DND-41 (cell line): Measurements from ENCODE around the gene EFNA3.

Source experiments
- ATAC-seq: fragments of 200-7000 bp; cut with Tn5 transposase; 3 replicates; pipeline ENCODE4 v1.9.1; 2021; ENCODE audit warnings: low read depth; ENCODE audit not compliant: insufficient read depth
- DNase-seq: peaks from one replicate; pipeline ENCODE4 v3.0.0-alpha.2; 2020
- H2AFZ ChIP-seq: 2 replicates; pipeline ENCODE4 v1.6.0; 2012; ENCODE audit warnings: low read depth, low read length
- H3K27ac ChIP-seq: 2 replicates; pipeline ENCODE4 v1.5.1; 2012; ENCODE audit warnings: low read length, inconsistent platforms
- H3K27me3 ChIP-seq: fragments of 200-600 bp; sonication (generic); 2 replicates; pipeline ENCODE4 v1.6.0; 2012; ENCODE audit warnings: low read length, mild to moderate bottlenecking, inconsistent platforms; ENCODE audit not compliant: insufficient read depth, poor library complexity
- H3K36me3 ChIP-seq: 2 replicates; pipeline ENCODE4 v1.5.1; 2012; ENCODE audit warnings: low read length, inconsistent platforms; ENCODE audit not compliant: insufficient read depth
- H3K4me1 ChIP-seq: 2 replicates; pipeline ENCODE4 v1.5.1; 2012; ENCODE audit warnings: mild to moderate bottlenecking, low read length; ENCODE audit not compliant: insufficient read depth
- H3K4me2 ChIP-seq: 2 replicates; pipeline ENCODE4 v1.6.0; 2012; ENCODE audit warnings: mild to moderate bottlenecking, moderate library complexity, low read length, inconsistent platforms; ENCODE audit not compliant: insufficient read depth
- H3K4me3 ChIP-seq, 2 experiments: fragments of 200-600 bp in 1 of 2; shearing (Covaris generic) in 1 of 2; 2 replicates each; pipeline ENCODE4 v1.5.1; 2012 to 2016; ENCODE audit warnings: inconsistent platforms in 2 of 2, low read length in 2 of 2, mild to moderate bottlenecking in 2 of 2, low read depth in 1 of 2, moderate library complexity in 1 of 2
- H3K79me2 ChIP-seq: 2 replicates; pipeline ENCODE4 v1.6.0; 2012; ENCODE audit warnings: low read length, inconsistent platforms; ENCODE audit not compliant: insufficient read depth
- H3K9ac ChIP-seq: 2 replicates; pipeline ENCODE4 v1.6.0; 2012; ENCODE audit warnings: low read depth, mild to moderate bottlenecking, inconsistent platforms, low read length, moderate library complexity
- H3K9me3 ChIP-seq: 2 replicates; pipeline ENCODE4 v1.5.1; 2012; ENCODE audit warnings: low read length, moderate library complexity, mild to moderate bottlenecking, inconsistent platforms; ENCODE audit not compliant: insufficient read depth, severe bottlenecking
- H4K20me1 ChIP-seq: 2 replicates; pipeline ENCODE4 v1.6.0; 2012; ENCODE audit warnings: low read length; ENCODE audit not compliant: insufficient read depth
- EZH2 ChIP-seq: IDR thresholded peaks from 3 replicates; pipeline ENCODE4 v1.6.1; 2012; ENCODE audit warnings: borderline replicate concordance, low read depth, mild to moderate bottlenecking, moderate library complexity, low read length, inconsistent platforms; ENCODE audit not compliant: severe bottlenecking
- TF ChIP-seq, protein P1 (sequence below): IDR thresholded peaks from 2 replicates; pipeline ENCODE4 v1.5.1; 2012; ENCODE audit warnings: borderline replicate concordance, low read length, moderate library complexity, mild to moderate bottlenecking; ENCODE audit not compliant: poor library complexity, severe bottlenecking; ENCODE audit errors: extremely low read depth

EFNA3 gene

DNA sequence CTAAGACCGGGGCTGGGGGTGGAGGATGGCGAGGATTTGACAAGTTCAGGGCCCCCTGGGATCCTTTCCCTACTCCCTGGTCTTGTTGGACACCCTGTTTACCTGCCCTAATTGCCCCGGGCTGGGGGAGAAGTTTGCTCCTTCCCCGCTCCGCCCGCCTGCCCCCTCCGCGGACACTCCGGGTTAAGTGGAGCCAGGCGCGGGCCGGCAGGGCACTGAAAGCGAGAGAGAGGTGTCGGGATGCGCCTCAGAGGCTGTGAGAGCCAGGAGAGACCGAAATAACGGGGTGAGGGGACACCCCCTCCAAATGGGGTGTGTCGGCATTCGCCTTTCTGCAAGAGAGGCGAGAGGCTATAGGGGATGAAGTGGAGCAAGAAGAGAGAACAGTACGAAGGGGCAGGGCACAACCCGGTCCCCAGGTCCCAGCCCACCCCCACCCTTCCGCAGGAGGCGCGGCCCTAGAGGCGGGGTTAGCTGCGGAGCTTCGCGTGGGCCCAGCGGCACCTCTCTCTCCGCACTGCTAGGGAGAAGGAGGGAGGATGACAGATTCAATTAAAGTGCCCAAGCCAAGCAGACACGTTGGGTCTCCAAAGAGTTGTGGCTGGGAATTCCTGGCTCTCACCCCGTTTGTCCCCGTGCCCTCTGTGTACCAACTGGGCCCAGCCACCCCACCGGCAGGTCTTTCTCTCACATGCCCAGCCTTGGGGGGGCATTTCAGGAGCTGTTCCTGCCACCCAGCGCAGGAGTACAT, 3.8 kb downstream of the EFNA3 start:
- Histone ChIP-seq H3K36me3 (peaks cover 2% of the 10 kb centered on the region; the same call in 1 of the 2 replicates), H3K4me1 (peaks cover 58% of the 10 kb centered on the region), H3K27me3 (peaks cover 62% of the 10 kb centered on the region), H3K79me2 (no peaks in the 10 kb centered on the region), H3K4me3 (no peak overlapping the region), H3K9me3 (no peaks in the 10 kb centered on the region), H2AFZ (no peak overlapping the region), H3K27ac (no peak overlapping the region), H4K20me1 (peaks cover 37% of the 10 kb centered on the region), H3K9ac (no peak overlapping the region), H3K4me2 (no peak overlapping the region)
- TF ChIP-seq, protein P1, sequence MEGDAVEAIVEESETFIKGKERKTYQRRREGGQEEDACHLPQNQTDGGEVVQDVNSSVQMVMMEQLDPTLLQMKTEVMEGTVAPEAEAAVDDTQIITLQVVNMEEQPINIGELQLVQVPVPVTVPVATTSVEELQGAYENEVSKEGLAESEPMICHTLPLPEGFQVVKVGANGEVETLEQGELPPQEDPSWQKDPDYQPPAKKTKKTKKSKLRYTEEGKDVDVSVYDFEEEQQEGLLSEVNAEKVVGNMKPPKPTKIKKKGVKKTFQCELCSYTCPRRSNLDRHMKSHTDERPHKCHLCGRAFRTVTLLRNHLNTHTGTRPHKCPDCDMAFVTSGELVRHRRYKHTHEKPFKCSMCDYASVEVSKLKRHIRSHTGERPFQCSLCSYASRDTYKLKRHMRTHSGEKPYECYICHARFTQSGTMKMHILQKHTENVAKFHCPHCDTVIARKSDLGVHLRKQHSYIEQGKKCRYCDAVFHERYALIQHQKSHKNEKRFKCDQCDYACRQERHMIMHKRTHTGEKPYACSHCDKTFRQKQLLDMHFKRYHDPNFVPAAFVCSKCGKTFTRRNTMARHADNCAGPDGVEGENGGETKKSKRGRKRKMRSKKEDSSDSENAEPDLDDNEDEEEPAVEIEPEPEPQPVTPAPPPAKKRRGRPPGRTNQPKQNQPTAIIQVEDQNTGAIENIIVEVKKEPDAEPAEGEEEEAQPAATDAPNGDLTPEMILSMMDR: no peak
- peak; percentile 20 for TF ChIP-seq EZH2
- no peak for DNase-seq
- ATAC-seq: no peak

DNA sequence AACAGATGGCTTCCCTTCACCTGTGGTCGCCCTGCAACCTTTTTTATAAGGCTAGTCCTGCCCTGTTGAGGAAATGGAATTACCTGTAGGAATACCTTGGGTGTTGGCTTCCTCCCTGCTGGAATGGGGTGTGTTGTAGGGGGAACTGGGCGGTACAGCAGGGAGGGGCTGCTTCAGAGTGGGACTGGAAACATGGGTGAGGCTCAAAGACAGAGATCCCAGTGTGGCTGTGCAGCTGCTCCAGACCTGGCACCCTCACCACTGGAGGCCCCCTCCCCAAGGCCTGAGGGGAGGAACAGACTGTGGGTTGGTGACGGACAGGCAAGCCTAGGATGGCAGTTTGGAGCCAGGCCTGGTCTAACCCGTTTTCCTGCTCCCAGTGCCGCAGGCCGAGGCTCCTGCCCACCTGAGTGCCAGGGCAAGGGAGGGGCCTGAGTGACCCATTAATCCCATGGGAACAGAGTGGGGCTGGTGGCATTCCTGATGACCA, 4.5 kb downstream of the EFNA3 start:
- Histone ChIP-seq H3K4me2 (no peak overlapping the region), H3K79me2 (no peaks in the 10 kb centered on the region), H3K9me3 (no peaks in the 10 kb centered on the region), H3K27ac (no peak overlapping the region), H2AFZ (no peak overlapping the region), H3K27me3 (peaks cover 56% of the 10 kb centered on the region), H3K9ac (no peak overlapping the region), H3K4me1 (peaks cover 58% of the 10 kb centered on the region), H4K20me1 (peaks cover 37% of the 10 kb centered on the region), H3K4me3 (no peak overlapping the region), H3K36me3 (peaks cover 2% of the 10 kb centered on the region; the same call in 1 of the 2 replicates)
- ATAC-seq (no peak), DNase-seq (no peak)
- no peak for TF ChIP-seq EZH2
- TF ChIP-seq, protein P1: no peak

DNA sequence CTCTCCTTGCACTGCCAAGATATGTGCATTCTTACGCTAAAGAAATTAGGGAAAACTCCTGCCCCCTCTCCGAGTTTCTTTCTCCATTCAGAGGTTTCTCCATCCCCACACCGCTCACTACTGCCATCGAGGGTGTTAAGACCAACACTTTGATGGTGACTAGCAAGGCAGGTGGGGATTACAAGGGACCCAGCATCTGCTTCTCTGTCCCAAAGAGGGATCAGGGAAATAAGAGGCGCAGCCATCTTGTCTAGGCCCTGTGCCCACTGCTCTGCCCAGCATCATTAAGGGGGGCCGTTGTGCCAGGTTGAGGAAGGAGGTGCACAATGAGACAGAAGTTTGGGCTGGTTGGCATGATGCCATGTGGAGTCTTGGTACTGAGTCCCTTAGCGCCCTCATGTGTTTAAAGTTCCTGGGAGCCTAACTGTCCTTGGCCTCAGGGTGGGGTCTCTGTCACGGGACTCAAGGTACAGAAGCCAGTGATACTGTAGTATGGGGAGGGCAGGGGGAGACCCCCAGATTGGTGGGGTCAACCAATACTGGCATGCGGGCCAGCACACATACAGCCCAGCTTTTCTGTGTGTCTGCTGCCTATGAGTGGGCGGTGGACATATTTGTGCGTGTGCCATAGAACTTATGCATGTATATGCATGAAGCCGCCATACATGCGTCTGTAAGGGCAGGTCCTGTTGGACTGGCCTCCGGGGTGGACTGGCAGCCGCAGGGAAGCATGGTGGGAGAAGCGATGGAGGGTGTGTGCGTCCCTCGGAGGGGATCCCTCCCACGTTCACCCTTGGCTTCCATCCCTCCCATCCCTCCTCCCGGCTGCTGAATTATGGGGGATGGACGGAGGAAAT, 5.5 kb downstream of the EFNA3 start:
- Histone ChIP-seq H3K79me2 (no peaks in the 10 kb centered on the region), H3K27me3 (peaks cover 46% of the 10 kb centered on the region), H3K27ac (peak overlapping the region; percentile 37; the same call in 1 of the 2 replicates), H3K4me2 (peak overlapping the region; percentile 84), H3K4me3 (peak overlapping the region in 1 of 2 experiments; percentile 75; a peak in 2 of 4 replicates), H3K9me3 (no peaks in the 10 kb centered on the region), H4K20me1 (peaks cover 30% of the 10 kb centered on the region; the same call in 1 of the 2 replicates), H3K36me3 (peaks cover 2% of the 10 kb centered on the region; the same call in 1 of the 2 replicates), H3K4me1 (peaks cover 49% of the 10 kb centered on the region), H3K9ac (peak overlapping the region; percentile 34; the same call in 1 of the 2 replicates), H2AFZ (peak overlapping the region; percentile 55)
- TF ChIP-seq, protein P1: peak; percentile 54
- TF ChIP-seq EZH2: no peak
- no peak for ATAC-seq
- peak; percentile 42 for DNase-seq
